Activated T-cell treated with anti-CD3 and anti-CD28 coated beads for 48 hours (primary cell): ENCODE measurements around the gene MYLK.
"Not testable (repeated sequence)": the region's sequence is repeated elsewhere in the genome, so short reads cannot be mapped to it uniquely, and the experiment has no call there.

Source experiments
- DNase-seq: peaks from one replicate; pipeline ENCODE4 v3.0.0-alpha.2; 2020; ENCODE audit warnings: low read depth

Gene MYLK

DNA sequence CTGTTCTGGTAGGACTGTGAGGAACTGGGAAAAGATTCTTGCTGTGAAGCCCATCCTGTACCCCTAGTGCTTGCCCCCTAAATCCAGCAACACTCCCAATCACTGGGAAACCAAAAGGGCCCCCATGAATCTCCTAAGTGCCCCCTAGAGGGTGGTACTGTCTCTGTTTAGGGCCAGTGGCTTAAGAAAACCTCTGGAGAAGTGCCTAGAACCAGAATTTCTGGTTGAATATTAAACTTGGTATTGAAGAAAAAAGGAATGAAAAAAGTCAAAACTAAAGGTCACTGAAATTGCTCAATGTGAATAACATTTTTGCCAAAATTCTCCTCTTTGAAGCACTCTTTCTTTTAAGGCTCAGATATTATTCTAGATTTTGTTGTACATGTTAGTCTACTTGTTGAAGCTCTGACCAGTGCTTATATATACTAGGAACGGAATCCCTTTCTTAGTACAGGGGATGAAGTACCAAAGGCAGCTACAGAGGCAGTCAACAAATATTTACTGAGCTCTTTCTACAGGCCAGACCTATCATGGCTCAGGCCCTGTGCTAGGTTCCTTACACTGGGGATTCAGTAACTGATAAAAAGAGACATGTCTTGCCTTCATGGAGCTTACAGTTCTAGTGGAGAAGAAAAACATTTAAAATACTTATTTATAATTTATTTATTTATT, 138.8 kb downstream of the MYLK start:
- DNase-seq: no peak

DNA sequence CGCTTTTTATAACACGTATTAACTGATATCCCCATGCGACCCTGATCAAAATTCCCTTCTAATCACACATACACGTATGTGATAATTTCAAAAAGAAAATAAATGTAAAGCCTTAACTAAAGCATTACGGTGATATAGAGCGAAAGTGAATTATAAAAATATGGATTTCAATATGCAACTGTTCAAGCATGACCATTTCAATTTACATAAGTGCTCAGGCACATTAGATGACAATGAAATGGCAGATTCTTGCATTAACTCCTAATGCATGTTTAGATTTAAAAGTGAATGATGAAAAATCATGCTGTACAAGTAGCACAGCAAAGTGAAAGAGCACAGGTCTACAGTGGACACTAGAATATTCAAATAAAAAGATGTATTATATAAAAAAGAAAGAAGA, 140.1 kb downstream of the MYLK start:
- DNase-seq: no peak

DNA sequence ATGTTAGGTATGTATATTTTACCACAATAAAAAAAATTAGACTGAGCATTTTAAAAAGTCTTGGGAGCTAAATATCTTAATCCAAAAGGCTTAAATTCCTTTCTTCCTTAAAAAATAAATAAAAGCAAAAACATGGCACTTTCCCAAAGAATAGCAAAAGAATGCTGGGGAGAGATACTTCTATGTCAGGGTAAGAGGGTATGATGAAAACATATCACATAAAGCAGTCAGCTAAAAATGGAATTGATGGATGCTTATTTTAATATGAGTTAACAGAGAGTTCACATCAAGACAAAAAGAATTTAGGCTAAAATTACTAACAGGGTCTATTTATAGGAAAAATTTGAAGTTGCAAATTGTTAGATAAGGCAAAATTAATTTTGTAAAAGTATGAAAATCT, 141.0 kb downstream of the MYLK start:
- DNase-seq: no peak

DNA sequence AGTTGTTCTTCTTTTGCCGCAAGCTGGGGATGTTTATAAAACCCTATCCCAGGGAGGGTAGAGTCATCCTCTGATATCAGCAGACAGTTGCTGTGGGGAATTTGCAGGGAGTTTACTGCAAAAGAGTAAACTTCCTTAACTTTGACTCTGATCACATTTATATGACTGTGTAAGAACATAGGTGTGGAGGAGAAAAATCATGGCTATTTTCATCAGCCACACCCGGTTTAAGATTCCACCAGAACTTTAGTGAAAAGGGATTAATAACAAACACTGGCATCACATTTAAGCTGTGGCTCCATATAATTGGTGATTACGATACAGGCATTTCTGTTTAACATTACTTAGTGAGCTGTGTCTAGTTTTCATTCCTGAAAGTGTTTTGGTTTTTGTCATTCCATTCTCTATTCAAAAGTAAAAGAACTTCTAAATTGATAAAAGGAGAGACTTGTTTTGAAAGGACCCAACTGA, 143.1 kb downstream of the MYLK start:
- no peak for DNase-seq

DNA sequence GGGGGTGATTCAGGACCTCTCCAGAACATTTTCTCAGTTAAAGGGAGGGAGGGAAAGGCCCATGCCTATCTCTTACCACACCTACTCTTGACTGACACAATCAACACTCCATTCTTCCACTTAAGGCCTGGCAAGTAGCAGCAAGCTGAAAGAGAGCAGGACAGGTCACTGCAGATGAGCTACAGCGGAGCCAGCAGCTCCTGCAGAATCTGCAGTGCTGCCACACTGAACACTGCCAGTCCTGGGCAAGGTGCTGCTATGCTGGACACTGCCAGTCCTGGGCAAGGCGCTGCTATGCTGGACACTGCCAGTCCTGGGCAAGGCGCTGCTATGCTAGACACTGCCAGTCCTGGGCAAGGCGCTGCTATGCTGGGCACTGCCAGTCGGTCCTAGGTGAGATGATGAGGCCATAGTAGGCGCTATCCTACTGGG, 143.7 kb downstream of the MYLK start:
- DNase-seq: no peak

DNA sequence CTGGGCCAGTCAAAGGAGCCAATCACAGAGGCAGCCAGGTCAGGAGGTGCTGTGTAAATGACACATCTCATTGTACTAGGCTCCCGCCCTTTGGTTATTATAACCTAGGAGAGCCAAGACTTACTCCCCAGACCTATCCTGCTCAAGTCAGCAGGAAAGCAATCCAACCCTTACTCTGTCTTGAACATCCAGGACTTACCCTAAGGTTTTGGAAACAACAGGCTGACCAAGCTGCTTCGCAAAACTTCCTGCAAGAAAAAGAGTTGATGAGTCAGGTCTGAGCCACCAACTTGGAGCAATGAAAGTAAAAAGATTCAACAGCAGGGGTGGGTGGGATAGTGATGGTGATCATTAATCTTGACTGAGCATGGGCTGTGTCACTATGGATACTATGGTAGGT, 144.4 kb downstream of the MYLK start:
- no peak for DNase-seq

DNA sequence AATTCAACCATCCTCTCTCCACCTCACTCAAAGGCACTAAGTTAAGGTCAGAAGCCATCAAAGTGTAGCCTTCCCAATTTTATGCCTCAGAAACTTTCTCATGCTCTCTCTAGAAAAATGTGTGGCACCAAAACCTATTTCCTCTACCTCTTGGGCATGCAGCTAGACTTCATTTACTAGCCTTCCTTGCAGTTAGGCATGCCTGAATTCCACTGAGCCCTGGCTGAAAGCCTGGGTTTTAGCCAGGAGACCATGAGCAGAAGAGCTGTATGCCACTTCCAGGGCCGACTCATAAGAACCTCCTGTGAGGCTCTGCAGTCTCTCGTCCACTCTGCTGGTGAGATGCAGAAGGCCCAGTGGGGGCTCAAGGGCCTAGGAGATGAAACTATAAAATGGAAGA, 145.0 kb downstream of the MYLK start:
- DNase-seq: no peak

DNA sequence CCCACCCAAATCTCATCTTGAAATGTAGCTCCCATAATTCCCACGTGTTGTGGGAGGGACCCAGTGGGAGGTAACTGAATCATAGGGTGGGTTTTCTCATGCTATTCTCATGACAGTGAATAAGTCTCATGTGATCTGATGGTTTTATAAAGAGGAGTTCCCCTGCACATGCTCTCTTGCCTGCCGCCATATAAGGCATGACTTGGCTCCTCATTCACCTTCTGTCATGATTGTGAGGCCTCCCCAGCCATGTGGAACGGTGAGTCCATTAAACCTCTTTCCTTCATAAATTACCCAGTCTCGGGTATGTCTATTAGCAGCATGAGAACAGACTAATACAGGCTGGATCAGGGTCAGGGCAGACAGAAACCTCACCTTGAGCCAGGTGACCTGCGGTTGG, 145.6 kb downstream of the MYLK start:
- DNase-seq: not testable (repeated sequence)

DNA sequence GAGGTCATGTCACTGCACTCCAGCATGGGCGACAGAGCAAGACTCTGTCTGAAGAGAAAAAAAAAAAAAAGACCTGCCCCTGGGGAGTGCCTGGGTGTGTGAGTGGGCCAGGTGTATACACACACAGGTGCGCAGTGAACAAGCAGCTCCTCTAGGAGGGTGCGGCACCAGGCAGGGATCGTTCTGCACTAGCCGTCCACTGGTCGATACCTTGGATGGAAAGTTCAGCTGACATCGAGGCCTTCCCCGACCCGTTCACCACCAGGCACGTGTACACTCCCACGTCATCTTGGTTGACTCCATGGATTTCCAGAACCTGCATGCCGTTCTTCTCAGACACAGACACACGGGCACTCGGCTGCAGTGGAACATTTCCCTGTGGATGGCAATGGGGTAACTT, 147.0 kb downstream of the MYLK start:
- no peak for DNase-seq

DNA sequence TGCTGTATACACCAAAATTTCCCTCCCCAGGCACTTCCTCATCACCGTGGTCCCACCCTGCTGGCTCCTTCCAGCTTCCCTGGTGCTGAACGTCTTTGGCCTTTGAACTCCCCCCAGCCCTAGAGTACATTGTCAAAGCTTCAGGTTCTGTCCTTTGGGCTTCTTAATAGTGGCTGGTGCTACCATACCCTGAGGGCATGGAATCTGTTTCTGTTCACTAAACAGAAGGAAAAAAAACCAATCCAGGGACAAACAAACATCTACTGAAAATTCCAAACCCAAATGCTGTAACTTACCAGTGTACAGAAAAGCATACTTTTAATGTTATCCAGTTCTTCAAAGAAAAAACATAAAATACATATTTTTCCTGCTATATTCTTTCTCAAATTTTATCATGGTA, 148.7 kb downstream of the MYLK start:
- DNase-seq: no peak

DNA sequence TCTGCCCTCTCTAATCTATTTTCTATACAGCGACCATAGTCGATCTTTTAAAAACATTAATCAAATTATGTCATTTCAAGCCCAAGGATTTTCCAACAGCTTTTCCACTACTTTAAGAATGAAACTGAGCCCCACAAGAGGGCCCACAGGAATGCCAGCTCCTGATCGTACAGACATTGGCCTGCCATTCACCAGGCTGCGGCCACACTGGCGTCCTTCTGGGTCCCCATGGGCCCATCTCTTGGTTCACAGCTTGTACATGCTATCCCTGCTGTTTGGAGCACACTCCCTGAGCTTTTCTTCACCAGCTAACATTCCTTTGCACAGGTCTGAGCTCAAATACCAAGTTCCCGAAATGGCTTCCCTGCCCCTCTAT, 149.6 kb downstream of the MYLK start:
- no peak for DNase-seq

DNA sequence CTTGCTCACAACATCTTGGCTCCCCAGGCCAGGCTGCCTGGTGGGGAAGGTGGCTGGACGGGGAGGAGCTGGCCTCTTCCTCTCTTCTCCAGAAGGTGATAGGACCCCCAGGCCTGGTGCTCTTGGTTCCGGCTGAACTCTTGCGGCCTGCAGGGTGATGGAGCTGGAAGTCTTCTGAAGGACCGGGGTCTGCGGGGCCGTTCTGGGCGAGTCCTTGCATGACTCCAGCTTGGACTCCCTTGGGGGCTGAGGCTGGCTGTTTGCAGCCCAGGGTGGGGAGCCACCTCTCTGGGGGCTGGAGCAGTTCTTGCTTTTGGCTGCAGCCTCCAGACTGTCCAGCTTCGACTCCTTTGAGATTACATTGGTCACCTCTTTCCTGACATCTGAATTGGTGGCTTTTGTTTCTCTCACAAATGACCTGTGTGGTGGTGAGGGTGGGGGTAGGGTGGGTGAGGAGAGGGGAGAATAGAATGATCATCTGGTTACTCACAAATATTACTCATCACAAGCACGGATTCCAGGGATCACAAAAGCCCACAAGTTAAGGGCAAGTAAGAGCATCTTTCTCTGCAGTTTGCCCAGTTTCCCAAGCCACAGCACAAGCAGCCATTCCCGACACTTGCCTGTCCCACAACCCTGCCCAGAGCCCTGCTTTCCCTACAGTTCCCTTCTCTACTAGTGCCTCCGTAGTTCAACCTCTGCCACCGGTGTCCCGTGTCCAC, 150.2 kb downstream of the MYLK start:
- DNase-seq: no peak

DNA sequence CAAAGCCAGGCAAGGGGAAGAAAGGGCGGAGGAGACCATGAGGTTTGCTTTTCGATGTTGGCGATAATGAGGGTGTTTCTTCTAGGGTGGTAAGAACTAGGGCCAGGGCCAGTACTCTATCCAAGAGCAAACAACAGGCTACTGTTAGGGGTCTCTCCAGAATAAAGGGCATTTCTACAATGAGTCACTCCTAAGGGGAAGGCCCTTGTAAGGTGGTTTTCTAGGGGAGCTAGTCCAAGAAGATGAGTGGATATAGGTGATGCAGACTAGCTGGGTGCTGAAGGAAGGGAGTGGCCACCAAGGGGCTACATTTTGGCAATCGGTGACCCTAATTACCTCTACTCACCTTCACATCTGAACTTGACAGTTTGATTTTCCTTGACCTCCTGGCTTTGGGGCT, 150.8 kb downstream of the MYLK start:
- DNase-seq: no peak

DNA sequence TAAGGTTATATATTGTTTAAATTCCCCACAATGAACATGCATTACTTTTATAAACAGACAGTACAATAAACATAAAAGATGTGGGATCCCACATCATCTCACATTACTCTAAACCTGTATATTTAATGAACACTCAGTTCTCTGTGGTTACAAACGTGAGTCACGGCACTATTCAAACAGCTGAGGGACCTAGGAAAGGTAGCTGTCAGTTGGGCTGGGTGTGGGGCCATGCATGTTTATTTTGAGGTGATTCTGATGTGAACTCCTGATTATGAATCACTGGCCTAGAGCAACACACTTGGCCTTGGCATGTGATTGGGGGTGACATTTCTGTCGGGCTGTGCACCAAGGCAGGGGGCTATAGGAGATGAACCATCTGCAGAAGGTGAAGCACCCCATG, 151.7 kb downstream of the MYLK start:
- no peak for DNase-seq

DNA sequence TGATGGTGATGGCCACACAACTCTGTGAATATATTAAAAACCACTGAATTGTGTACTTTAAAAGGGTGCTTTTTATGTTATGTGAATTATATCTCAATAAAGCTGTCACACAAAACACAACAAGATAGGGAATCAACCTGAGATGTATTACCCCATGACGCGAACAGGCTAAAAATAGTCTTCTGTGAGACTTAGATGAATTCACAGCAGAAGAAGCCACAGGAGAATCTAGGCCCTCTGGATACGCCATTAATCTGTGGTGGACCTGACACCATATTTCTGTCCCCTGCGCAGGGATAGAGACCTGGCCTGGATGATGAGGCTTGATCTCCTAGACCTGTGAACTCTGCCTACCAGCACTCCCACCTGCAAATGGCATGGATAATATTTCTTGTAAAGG, 153.3 kb downstream of the MYLK start:
- no peak for DNase-seq

DNA sequence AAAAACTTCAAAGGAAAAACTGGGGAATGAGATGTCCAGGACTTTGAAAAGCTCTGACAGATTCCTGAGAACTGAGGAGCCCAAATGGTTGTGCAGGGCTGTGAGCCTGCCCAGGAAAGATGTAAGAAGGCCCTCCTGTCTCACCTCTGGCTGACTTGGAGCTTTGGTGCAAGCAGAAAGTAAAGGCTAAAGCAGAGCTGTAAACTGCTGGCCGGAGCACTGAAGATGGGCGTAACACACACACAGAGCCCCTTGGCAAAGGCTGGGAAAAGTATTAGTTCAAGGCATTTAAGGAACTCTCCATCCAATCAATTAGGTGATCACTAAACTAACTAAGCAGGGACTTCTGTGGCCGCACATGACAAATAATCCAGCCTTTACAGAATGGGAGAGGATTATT, 155.1 kb downstream of the MYLK start:
- DNase-seq: no peak

DNA sequence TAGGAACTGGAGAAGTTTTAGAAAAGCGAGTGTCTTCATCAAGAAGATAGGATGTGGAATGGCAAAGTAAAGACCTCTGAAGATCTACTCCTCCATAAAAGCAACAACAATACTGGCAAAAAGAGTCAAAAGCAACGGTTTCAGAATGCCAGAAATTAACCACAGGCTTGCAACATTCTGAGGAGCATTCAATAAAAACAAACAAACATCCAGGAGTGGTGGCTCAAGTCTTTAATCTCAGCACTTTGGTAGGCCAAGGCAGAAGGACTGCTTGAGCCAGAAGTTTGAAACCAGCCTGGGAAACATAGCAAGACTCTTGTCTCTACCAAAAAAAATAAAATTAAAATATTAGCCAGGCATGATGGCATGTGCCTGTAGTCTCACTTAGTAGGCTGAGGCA, 156.1 kb downstream of the MYLK start:
- no peak for DNase-seq

DNA sequence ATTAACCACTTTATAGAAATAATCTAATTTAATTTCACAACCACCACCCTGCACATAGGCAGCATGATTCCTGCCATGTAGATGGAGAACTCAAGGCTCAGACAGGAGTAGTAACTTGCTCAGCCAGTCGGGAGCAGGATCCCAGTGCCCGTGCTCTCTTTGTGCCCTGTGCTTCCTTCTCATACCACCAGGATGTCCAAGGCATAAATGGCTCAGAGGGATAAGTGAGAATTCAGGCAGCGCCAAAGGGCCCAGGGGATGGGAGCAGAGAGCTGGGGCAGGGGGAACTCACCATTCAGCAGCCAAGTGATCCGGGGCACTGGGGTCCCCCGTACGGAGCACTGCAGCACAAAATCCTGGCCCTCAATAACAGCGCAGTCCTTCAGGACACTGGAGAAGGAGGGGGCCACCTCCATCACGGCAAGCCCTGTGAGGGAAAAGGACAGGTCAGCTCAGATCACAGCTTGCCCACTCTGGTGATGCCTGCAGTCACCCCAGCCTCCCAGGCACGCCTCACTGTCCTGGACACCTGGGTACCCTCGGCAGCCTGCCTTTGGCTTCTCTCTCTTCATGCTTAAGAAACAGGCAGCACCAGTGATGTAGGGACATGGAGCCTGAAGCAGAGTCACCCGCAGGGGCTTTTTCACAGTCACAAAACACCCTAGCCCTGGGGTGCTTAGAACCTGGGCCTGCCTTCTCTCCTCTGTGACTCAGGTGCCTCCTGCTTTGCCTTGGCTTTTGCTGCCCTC, 158.3 kb downstream of the MYLK start:
- no peak for DNase-seq

DNA sequence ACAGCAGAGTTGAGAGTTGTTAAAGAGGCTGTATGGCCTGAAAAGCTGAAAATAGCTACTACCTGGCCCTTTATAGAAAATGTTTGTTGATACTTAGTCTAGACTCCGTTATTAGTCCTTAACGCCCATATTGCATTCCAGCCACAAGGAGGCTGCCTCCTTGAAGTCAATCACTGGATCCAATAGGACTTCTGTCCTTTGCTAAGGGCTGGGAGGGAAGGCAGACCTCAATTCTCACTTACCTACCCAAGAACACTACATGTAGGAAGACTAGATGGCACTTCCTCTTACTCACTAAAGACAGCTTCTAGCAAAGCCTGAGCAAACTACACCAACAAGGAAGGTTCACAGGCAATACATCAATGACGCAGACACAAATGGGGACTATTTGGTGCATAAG, 159.8 kb downstream of the MYLK start:
- no peak for DNase-seq

DNA sequence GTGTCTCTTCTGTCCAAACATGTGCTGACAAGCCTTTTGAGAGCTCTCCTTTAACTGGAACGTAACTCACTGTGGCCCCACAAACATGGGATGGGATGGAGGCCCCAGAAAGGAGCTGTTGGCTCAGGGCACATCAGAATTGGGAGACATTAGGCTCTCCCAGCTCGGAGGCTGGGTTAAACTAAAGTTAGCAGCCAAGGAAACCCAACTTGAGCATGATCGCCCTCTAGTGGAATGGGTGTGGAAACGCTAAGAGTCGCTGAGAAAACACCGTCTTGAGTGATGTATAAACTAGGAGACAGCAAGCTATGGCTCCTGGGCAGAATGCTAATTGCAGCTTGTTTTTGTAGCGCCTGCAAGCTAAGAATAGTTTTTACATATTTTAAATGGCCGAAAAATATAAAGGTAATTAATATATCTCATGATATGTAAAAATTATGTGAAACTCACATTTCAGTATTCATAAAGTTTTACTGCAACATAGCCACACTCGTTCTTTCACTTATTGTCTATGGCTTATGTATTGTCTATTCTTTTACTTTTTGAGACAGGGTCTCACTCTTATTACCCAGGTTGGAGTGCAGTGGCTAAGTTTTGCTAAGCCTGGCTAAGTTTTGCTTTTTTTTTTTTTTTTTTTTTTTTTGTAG, 160.5 kb downstream of the MYLK start:
- peak; percentile 23 for DNase-seq

DNA sequence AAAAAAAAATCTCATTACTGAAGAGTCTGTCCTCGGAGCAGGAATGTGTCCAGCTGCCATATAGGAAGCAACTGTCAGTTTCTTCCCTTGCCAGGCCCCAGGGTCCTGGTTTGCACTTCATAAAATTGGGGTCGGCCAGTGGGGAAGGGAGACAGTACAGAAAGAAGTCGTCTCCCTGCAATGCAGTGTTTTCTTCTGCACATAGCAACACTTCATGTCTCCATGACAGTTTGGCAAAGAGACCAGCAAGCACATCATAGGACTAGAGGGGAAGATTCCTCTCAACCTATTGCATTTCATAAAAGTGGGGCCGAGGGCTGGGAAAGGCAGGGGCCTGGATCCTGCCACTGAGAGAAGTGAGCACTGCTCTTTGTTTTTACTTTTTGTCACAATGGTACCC, 161.1 kb downstream of the MYLK start:
- DNase-seq: no peak

DNA sequence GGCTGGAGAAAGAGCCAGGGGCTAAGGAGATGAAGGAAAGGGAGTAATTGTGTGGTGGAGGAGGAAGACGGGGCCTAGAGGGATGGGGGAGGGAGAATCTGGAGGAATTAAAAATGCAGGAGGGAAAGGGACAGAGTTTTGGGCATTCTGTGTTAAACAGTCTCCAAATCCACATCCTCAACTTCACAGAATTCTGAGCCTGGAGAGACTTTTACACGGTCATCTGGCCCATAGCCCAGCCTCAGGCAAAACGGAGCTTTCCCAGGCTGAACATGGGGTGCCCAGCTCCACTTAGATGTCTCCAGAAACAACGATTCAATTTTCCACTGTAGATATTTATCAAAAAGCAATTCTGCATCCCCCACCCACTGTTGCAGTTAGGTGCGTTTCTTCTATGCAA, 161.7 kb downstream of the MYLK start:
- no peak for DNase-seq

DNA sequence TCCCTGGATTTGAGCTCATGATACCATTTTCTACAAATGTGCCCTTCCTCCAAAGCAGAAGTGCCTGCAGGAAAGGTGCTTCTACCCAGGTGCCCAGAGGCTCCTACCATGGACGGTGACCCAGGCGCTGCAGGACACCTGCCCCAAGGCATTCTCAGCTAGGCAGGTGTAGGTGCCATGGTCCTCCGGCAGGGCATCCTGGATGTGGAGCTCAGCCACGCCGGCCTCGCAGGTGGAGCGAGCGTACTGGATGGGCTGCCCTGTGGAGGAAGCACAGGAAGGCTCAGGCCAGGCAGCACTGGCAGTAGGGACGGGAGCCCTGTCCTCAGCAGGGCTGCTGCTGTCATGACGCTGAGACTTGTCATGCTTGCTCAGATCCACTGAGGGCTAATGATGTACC, 162.1 kb downstream of the MYLK start:
- no peak for DNase-seq
